Neuron (in vitro differentiated cells): Measurements from ENCODE around the gene CACNA1A.
"Not testable (repeated sequence)": the region's sequence is repeated elsewhere in the genome, so short reads cannot be mapped to it uniquely, and the experiment has no call there.

ENCODE experiments used
- H2AFZ ChIP-seq: one replicate; pipeline ENCODE4 v1.6.1; 2013; ENCODE audit warnings: low read depth, mild to moderate bottlenecking, inconsistent platforms, low read length, moderate library complexity
- H3K27me3 ChIP-seq: one replicate; pipeline ENCODE4 v1.6.1; 2013; ENCODE audit warnings: low read length; ENCODE audit not compliant: insufficient read depth
- H3K36me3 ChIP-seq: one replicate; pipeline ENCODE4 v1.6.1; 2013; ENCODE audit warnings: low read length; ENCODE audit not compliant: insufficient read depth
- H3K4me1 ChIP-seq: one replicate; pipeline ENCODE4 v1.6.1; 2013; ENCODE audit warnings: low read length; ENCODE audit not compliant: insufficient read depth
- H3K4me3 ChIP-seq: 2 replicates; pipeline ENCODE4 v1.5.1; 2013; ENCODE audit warnings: mild to moderate bottlenecking, low read length, moderate library complexity
- H3K9me3 ChIP-seq: one replicate; pipeline ENCODE4 v1.6.1; 2013; ENCODE audit warnings: low read length

CACNA1A gene

DNA sequence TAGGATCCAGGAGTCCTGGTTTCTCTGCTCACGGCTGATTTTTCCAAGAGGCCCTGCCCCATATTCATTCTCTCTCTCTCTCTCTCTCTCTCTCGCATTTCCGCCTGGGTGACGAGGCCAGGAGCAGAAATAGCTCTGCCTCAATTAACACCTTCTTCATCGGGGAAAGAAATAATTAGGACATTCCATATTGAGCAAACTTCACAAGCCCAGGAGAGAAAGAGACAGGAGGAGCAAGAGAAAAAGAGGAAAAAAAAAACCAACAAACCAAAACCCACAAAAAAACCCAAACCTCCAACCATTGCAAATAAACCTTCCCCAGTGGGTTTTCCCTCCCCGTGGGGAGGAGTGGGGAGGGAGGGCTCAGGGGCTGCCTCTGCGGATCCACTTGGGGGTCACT is 143.0 kb downstream of the CACNA1A start:
- Histone ChIP-seq H3K27me3 (no peaks in the 10 kb centered on the region), H3K9me3 (no peaks in the 10 kb centered on the region), H3K4me3 (no peak overlapping the region), H2AFZ (no peak overlapping the region), H3K4me1 (no peaks in the 10 kb centered on the region), H3K36me3 (no peaks in the 10 kb centered on the region)

- Histone ChIP-seq H2AFZ (no peak overlapping the region), H3K27me3 (no peaks in the 10 kb centered on the region), H3K36me3 (no peaks in the 10 kb centered on the region), H3K4me3 (no peak overlapping the region), H3K4me1 (no peaks in the 10 kb centered on the region), H3K9me3 (no peaks in the 10 kb centered on the region)
Measured at GRCh38 chr19:13362668-13363067, 143.6 kb downstream of the CACNA1A start.

GRCh38 chr19:13361726-13362125 is 144.6 kb downstream of the CACNA1A start:
- not testable (repeated sequence) for H3K4me3 ChIP-seq, H3K36me3 ChIP-seq, H3K27me3 ChIP-seq, H3K4me1 ChIP-seq, H2AFZ ChIP-seq, H3K9me3 ChIP-seq

- Histone ChIP-seq H3K9me3 (no peaks in the 10 kb centered on the region), H3K36me3 (no peaks in the 10 kb centered on the region), H3K4me1 (no peaks in the 10 kb centered on the region), H3K4me3 (no peak overlapping the region), H3K27me3 (no peaks in the 10 kb centered on the region), H2AFZ (no peak overlapping the region)
Measured at GRCh38 chr19:13356686-13357280, 149.5 kb downstream of the CACNA1A start.

- Histone ChIP-seq H3K27me3 (no peaks in the 10 kb centered on the region), H3K4me3 (no peak overlapping the region), H3K36me3 (no peaks in the 10 kb centered on the region), H2AFZ (no peak overlapping the region), H3K4me1 (no peaks in the 10 kb centered on the region), H3K9me3 (no peaks in the 10 kb centered on the region)
Measured at GRCh38 chr19:13356185-13356584, 150.1 kb downstream of the CACNA1A start.

- Histone ChIP-seq H3K9me3 (no peaks in the 10 kb centered on the region), H3K27me3 (no peaks in the 10 kb centered on the region), H3K4me1 (no peaks in the 10 kb centered on the region), H3K4me3 (no peak overlapping the region), H2AFZ (no peak overlapping the region), H3K36me3 (no peaks in the 10 kb centered on the region)
Measured at GRCh38 chr19:13355356-13355755, 150.9 kb downstream of the CACNA1A start.

DNA sequence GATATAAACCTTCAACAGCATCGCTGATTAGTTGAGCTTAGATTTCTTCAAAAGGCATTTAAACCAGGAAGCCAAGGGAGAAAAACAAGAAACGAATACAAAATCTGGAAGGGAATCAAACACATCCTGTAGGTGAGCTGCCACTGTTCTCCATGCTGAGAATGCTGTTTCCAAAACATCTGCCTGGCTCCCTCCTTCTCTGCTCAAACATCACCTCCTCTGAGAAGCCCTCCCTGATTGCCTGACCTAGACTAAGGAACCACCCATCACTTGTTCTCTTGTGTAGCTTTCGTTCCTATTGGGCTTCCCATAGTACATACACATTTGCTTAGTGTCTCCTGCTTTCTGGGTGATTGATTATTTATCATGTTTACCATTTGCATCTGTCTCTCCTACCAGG is 152.7 kb downstream of the CACNA1A start:
- Histone ChIP-seq H3K4me3 (no peak overlapping the region), H3K9me3 (peaks cover 2% of the 10 kb centered on the region), H2AFZ (no peak overlapping the region), H3K4me1 (no peaks in the 10 kb centered on the region), H3K36me3 (no peaks in the 10 kb centered on the region), H3K27me3 (no peaks in the 10 kb centered on the region)

GRCh38 chr19:13350759-13351158 is 155.5 kb downstream of the CACNA1A start:
- H3K4me3 ChIP-seq: no peak overlapping the region
- H3K36me3 ChIP-seq: no peaks in the 10 kb centered on the region
- H3K4me1 ChIP-seq: no peaks in the 10 kb centered on the region
- peaks cover 2% of the 10 kb centered on the region for H3K9me3 ChIP-seq
- no peak overlapping the region for H2AFZ ChIP-seq
- H3K27me3 ChIP-seq: no peaks in the 10 kb centered on the region

- no peak overlapping the region for H2AFZ ChIP-seq
- H3K4me3 ChIP-seq: no peak overlapping the region
- H3K9me3 ChIP-seq: peaks cover 2% of the 10 kb centered on the region
- H3K27me3 ChIP-seq: no peaks in the 10 kb centered on the region
- no peaks in the 10 kb centered on the region for H3K4me1 ChIP-seq
- H3K36me3 ChIP-seq: no peaks in the 10 kb centered on the region
Measured at GRCh38 chr19:13350072-13350471, 156.2 kb downstream of the CACNA1A start.

DNA sequence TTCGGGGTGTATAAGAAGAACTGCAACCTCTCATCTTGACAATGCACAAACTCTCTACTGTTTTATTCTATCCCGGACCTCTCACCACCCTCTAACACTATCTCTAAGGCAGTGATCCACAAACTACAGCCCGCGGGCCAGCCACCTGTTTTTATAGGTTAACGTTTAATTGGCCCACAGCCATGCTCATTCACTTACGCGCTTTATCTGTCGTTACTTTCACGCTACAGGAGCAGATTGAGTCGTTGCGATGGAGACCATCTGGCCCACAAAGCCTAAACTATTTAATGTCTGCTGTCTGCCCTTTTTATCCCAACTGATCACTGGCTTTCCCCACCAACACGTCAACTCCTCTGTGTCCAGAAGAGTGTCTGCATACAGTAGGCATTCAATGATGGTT is 158.9 kb downstream of the CACNA1A start:
- H2AFZ ChIP-seq: no peak overlapping the region
- H3K36me3 ChIP-seq: no peaks in the 10 kb centered on the region
- no peaks in the 10 kb centered on the region for H3K27me3 ChIP-seq
- no peak overlapping the region for H3K4me3 ChIP-seq
- peaks cover 2% of the 10 kb centered on the region for H3K9me3 ChIP-seq
- no peaks in the 10 kb centered on the region for H3K4me1 ChIP-seq

- H3K4me1 ChIP-seq: no peaks in the 10 kb centered on the region
- H3K9me3 ChIP-seq: no peaks in the 10 kb centered on the region
- H2AFZ ChIP-seq: no peak overlapping the region
- H3K27me3 ChIP-seq: no peaks in the 10 kb centered on the region
- no peaks in the 10 kb centered on the region for H3K36me3 ChIP-seq
- no peak overlapping the region for H3K4me3 ChIP-seq
Measured at GRCh38 chr19:13343514-13343913, 162.8 kb downstream of the CACNA1A start.

DNA sequence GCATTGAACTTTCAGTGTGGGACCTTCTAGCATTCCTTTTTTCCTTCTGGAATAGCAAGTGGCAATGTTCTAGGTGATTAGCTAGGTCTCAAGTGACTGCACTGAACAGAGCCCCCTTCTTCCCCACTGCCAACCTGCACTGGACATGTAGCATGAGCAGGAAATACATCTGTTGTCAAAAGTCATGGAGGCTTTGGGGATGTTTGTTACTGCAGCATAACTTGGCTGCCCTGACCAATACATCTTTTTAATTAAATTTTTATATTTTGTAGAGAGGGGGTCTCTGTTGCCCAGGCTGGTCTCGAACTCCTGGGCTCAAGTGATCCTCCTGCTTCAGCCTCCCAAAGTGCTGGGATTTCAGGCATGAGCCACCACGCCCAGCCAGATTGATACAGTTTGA is 163.6 kb downstream of the CACNA1A start:
- H3K4me1 ChIP-seq: no peaks in the 10 kb centered on the region
- H3K4me3 ChIP-seq: no peak overlapping the region
- no peaks in the 10 kb centered on the region for H3K9me3 ChIP-seq
- H2AFZ ChIP-seq: no peak overlapping the region
- H3K27me3 ChIP-seq: no peaks in the 10 kb centered on the region
- H3K36me3 ChIP-seq: no peaks in the 10 kb centered on the region

GRCh38 chr19:13339869-13340268 is 166.4 kb downstream of the CACNA1A start:
- Histone ChIP-seq H2AFZ (no peak overlapping the region), H3K9me3 (no peaks in the 10 kb centered on the region), H3K36me3 (no peaks in the 10 kb centered on the region), H3K4me1 (no peaks in the 10 kb centered on the region), H3K27me3 (no peaks in the 10 kb centered on the region), H3K4me3 (no peak overlapping the region)

- Histone ChIP-seq H2AFZ (no peak overlapping the region), H3K4me1 (no peaks in the 10 kb centered on the region), H3K36me3 (no peaks in the 10 kb centered on the region), H3K9me3 (no peaks in the 10 kb centered on the region), H3K27me3 (no peaks in the 10 kb centered on the region), H3K4me3 (no peak overlapping the region)
Measured at GRCh38 chr19:13337181-13337580, 169.1 kb downstream of the CACNA1A start.
